ENCODE data around the gene PSME2.
A peak's percentile ranks its signal among the peaks of the same experiment; 100 is the strongest.

The PSME2 gene

GRCh38 chr14:24135834-24136683, 10.4 kb downstream of the PSME2 start, which contains the start of gene PSME1:
PSME1 (plus strand) TSS chr14:24136194; CDS start chr14:24136263, 69 bp downstream.
- DNase-seq (ENCODE audit: low spot score): peak; percentile 91

DNA sequence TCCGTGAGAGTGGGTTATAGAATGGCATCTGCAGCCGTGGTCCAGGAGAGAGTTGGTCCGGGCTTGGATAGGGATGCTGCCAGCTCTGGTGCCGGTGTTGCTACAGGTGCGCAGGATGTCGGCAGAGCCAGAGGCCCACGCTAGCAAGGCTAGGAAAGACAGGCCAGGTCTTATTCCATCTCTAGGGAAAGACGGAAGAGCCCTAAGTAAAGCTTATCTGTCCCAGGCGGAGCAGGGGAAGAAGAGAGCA, 10.9 kb downstream of the PSME2 start:
- DNase-seq (ENCODE audit: low spot score): no peak

- no peak for DNase-seq (ENCODE audit: low spot score)
Measured at GRCh38 chr14:24133735-24134134, 12.7 kb downstream of the PSME2 start.

DNA sequence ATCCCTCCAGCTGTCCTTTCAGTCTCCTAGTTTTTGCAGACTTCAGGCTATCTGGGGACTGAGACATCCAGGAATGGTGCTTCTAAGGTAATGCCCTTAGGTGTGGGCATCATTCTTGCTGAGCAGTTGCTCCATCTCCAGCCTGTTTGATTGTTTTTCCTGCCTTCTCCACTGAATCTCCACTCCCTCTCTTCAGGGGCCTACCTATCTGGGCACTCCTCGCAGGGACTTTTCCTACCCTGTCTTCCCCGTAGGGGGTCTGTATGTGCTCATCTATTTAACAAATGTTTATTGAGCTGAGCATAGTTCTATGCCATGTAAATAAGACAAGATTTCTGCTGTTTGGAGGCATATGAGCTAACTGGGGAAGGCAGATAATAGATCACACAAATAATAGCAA, 13.4 kb downstream of the PSME2 start:
- DNase-seq (ENCODE audit: low spot score): no peak

GRCh38 chr14:24132061-24132685, 14.2 kb downstream of the PSME2 start:
- no peak for DNase-seq (ENCODE audit: low spot score)

DNA sequence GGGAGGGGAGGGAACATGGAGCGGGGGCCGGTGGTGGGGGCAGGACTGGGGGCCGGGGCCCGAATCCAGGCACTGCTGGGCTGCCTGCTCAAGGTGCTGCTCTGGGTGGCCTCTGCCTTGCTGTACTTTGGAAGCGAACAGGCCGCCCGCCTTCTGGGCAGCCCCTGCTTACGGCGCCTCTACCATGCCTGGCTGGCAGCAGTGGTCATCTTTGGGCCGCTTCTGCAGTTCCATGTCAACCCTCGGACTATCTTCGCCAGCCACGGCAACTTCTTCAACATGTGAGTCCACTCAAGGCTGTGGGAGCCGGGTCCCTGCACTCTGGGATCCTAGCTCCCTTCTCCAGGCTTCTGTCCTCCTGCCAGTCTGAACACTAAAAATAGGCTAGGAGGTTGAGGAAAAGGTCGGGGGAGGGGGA, 14.9 kb downstream of the PSME2 start:
- no peak for DNase-seq (ENCODE audit: low spot score)

DNA sequence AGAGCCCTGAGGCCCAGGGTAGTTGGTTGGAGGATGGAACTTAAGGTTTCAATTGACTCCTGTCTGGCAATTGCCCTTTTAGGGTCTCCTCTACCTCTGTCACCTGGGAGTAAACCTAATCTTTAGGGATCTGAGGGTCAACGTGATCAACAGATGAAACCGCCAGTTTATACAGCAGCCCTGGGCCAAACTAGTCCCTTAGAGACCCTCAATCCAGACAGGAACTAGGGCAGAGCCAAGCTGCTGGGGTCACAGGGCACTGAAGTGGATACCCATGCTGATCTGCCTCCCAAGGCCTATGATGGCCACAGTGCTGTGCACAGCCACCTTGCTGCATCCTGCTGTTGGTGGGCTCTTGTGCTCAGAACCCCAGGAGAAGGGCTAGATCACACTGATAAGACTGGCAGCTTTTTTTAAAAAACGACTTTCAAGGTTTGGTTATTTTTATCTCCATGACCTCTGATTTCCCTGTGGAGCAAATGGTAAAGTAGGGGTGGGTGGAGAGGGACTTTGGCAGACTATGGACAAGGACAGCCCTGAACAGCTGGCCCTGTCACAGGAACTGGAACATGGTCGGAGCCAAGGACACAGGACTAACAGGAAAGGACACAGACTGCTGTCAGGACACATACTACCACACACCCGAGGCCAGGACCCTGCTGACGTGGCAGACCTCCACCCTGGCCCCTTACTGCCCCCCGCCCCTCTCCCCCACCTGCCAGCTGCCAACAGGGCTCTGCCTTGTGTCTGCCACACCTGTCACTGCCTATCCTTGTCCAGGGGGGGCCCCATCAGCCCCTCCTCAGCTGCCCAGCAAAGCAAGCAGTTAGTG, 15.5 kb downstream of the PSME2 start:
- no peak for DNase-seq (ENCODE audit: low spot score)

DNA sequence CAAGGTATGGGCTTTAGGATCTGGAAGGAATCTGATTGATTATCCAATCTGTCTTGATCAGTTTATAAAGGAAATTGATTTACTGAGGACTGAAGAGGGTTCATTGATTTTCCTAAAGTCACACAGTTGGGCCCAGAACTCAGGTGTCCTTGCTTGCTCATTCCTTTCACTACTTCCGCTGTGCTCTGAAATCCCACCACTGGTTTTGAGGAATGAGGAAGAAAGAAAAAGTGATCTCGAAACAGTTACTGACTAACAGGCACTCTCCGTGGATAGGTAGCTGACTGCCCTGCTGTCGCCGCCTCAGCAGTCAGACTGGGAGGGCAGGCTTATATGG, 16.1 kb downstream of the PSME2 start, which contains the start of gene FITM1:
FITM1 (plus strand) TSS at position 280 of the 337 bp plus-strand sequence. CDS start 905 bp downstream, outside the sequence.
- no peak for DNase-seq (ENCODE audit: low spot score)

GRCh38 chr14:24129410-24129998, 16.9 kb downstream of the PSME2 start:
- no peak for DNase-seq (ENCODE audit: low spot score)

GRCh38 chr14:24127673-24128072, 18.7 kb downstream of the PSME2 start:
- DNase-seq (ENCODE audit: low spot score): no peak

GRCh38 chr14:24126939-24127338, 19.5 kb downstream of the PSME2 start:
- DNase-seq (ENCODE audit: low spot score): no peak

DNA sequence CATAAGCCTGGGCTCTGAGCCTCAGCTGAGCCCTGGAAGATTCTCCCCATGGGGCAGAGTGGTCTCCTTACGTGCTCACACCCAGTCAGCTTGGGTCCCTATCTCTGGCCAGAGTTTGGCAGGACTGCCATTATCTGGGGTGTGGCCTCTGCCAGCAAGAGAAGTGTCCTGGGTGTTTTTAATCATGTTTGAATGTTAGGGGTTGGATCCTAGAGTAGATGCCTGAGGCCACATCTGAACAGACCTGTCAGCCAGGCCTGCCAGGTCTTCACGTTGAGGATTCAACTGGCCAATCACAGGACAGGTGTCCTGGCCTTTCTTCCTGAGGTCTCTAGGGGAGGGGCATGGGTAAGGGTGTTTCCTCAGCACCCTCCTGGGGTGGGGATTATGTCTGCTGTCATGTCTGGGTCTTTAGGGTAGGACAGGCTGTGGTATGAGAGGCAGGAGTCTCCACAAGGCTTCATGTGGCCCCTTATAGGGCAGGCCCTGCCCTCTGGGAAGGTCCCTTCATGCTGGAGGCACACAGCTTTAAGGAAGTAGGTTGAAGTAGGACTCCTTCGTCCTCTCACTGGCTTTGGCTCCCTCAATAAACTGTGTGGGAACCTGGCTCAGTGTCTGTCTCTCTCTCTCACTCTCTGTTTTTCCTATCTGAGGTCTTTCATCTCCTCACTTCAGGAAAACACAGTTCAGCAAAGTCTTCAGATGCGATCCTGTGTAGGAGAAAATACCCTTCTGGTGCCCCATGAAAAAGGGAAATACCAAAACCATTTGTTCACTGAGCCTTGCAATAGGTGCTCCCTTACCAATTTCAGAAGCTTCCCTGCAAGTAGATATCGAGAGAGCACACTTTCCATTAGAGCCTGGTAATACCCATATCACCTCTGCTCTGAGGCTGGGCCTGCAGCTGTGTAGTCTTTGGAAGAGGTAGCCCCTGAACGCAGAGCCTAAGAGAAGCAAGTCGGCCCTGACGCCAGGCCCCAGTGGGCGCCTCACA, 22.7 kb downstream of the PSME2 start:
- no peak for DNase-seq (ENCODE audit: low spot score)

DNA sequence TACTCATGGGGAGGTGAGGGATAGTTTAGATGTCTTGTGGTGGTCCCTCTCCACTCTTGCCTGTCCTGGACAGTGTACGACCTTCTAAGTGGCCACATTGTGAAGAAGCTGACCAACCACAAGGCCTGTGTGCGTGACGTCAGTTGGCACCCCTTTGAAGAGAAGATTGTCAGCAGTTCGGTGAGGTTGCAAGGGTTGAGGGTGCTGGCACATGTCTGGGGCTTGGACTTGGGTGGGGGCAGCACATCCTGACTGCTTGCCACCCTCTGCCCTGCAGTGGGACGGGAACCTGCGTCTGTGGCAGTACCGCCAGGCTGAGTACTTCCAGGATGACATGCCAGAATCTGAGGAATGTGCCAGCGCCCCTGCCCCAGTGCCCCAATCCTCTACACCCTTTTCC, 23.5 kb downstream of the PSME2 start:
- no peak for DNase-seq (ENCODE audit: low spot score)

GRCh38 chr14:24122416-24122815, 24.0 kb downstream of the PSME2 start:
- no peak for DNase-seq (ENCODE audit: low spot score)

- no peak for DNase-seq (ENCODE audit: low spot score)
Measured at GRCh38 chr14:24121210-24121609, 25.2 kb downstream of the PSME2 start.

DNA sequence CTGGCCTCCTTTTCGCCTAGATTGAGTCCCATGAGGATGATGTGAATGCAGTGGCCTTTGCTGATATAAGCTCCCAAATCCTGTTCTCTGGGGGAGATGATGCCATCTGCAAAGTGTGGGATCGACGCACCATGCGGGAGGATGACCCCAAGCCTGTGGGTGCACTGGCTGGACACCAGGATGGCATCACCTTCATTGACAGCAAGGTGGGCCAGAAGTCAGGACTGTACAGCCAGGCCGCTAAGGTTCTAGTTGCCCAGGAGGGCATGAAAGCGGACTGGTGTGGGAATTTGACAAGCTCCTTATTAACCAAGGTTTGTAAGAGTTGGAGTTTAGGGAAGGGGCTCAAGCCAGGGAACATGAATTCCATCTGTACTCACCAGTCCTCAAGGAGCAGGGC, 26.7 kb downstream of the PSME2 start:
- no peak for DNase-seq (ENCODE audit: low spot score)

DNA sequence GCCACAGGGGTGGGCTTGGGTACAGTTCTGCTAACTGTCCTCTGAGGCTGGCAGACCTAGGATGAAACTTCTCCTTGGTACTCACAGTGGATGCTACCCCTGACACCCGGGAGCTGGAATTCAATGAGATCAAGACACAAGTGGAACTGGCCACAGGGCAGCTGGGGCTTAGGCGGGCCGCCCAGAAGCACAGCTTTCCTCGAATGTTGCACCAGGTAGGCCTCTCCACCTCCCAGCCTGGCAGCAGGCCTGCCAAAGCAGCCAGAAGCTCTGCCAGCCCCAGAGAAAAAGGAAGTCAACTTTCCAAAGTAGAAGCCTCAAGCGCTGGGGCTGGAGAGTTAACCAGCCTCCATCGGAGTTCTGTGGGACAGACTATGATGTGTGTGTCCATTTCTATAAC, 29.2 kb downstream of the PSME2 start:
- no peak for DNase-seq (ENCODE audit: low spot score)

GRCh38 chr14:24116128-24116814, 30.1 kb downstream of the PSME2 start:
- DNase-seq (ENCODE audit: low spot score): no peak

DNA sequence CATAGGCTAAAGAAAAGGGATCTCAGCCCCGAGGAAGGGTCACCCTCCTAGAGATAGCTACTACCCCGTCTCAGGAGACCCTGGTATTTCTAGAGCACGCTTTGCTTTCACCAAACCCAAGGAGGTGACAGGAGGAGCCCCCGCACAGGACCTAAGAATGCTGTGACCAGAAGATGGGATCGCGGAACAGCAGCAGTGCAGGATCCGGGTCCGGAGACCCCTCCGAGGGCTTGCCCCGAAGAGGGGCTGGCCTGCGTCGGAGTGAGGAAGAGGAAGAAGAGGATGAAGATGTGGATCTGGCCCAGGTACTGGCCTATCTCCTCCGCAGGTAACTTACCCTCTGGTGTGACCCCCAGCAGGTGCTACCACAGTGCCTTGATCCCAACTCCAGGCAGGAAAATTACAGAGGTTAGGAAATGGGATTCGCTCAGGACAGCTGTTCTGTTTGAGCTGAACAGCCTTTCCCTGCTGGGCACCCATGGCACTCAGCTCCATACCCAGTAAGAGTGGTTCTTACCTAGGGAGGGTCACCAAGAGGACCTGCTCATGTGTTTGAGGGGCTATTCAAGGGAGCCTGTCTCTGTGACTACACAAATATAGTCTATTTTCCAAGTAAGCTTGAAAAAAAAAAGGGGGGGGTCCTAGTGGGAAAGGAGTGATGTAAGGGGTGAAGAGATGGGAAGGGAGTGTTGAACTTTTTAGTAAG, 30.8 kb downstream of the PSME2 start:
- DNase-seq (ENCODE audit: low spot score): no peak
